ENCODE data around the gene DESI1.
"Not testable (repeated sequence)": the region's sequence is repeated elsewhere in the genome, so short reads cannot be mapped to it uniquely, and the experiment has no call there.

GRCh38 chr22:41631615-41632014 is 10.8 kb upstream of the DESI1 start:
- not testable (repeated sequence) for TF ChIP-seq KDM4B (CRISPR knock-in tag; IDR thresholded peaks at IDR 0.05); HMGXB3 (CRISPR knock-in tag; IDR thresholded peaks at IDR 0.05; ENCODE audit: borderline replicate concordance); ZNF432 (CRISPR knock-in tag; IDR thresholded peaks at IDR 0.05; ENCODE audit: borderline replicate concordance); ISL2 (CRISPR knock-in tag; IDR thresholded peaks at IDR 0.05); PATZ1 (CRISPR knock-in tag; IDR thresholded peaks at IDR 0.05); POLR2AphosphoS5 (IDR thresholded peaks at IDR 0.05; ENCODE audit: low read depth, low read length); ZNF318 (CRISPR knock-in tag; IDR thresholded peaks at IDR 0.05); SKIL (CRISPR knock-in tag; IDR thresholded peaks at IDR 0.05; ENCODE audit: borderline replicate concordance); DZIP1 (CRISPR knock-in tag; IDR thresholded peaks at IDR 0.05); RFX5 (IDR thresholded peaks at IDR 0.05; ENCODE audit: low read depth, low read length); ELK4 (CRISPR knock-in tag; IDR thresholded peaks at IDR 0.05; ENCODE audit: borderline replicate concordance)

Measured in HepG2 (cell line).